NCI-H69 (cell line): ENCODE results near the gene OLFML2A.
"Not testable (repeated sequence)": the region's sequence is repeated elsewhere in the genome, so short reads cannot be mapped to it uniquely, and the experiment has no call there.

Source experiments
- DNase-seq: peaks from one replicate; lab custom pipeline; 2025; lab: John Stamatoyannopoulos, UW

OLFML2A gene

DNA sequence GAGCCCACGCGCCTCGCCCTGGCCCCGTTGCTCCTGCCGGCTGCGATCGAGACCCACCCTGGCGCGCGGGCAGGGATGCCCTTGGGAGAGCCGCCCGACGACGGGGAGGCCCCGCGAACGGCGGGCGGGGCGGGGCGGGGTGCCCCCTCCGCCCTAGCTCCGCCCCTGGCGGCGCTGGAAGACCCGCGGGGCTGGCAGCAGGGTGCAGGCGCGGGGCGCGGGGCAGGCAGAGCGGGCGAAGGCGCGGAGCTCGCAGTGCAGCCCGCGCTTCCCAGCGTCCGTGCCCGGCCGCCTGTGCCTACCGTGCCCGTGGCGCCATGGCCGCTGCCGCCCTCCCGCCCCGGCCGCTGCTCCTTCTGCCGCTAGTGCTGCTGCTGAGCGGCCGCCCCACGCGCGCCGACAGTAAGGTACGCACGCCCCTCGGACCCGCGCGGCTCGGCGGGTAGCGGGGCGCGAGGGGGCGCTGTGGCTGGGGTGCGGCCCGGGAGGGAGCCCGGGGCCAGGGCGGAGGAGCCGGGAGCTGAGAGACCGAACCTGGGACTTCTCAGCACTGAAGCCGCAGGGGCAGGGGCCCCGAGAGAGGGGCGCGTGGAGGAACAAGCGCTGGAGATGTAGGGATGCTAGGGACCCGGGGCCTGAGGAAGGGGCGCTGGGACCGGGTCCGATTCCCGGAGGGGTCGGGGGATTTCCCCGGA lies at the start of gene OLFML2A:
Gene OLFML2A, plus strand, starts transcription at position 180 of the 695 bp plus-strand sequence. Its CDS starts 138 bp downstream, at position 318.
- DNase-seq, result peak; percentile 80

GRCh38 chr9:124730772-124731171 lies 46.2 kb upstream of the OLFML2A start:
- no peak for DNase-seq

DNA sequence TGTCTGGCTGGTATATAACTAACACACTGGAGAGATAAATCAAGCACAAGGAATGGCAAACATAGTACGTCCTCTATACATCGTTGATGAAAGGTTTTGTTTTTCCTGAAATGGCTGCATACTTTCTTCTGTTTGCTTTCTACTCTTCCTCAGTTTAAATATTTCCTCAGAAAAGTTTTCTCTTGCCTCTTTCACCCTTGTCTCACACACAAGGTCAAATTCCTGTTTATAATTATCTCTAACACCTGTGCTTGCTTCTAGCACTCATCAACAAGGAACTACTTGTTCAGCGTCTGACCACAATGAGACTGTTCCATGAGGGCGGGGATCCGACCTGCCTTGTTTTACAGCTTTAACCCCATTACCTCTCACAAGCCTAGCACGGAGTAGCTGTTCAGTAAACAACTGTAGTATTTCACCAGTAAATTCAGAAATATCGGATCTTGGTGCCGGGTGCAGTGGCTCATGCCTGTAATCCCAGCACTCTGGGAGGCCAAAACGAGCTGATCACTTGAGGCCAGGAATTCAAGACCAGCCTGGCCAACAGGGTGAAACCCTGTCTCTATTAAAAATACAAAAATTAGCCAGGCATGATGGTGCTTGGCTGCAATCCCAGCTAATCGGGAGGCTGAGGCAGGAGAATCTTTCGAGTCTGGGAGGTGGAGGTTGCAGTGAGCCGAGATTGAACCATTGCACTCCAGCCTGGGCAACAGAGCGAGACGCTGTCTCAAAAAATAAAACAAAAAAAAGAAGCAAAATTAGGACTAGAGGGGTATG lies 42.8 kb upstream of the OLFML2A start:
- DNase-seq, result no peak

GRCh38 chr9:124734741-124735083 lies 42.2 kb upstream of the OLFML2A start:
- DNase-seq, result not testable (repeated sequence)

- no peak for DNase-seq
These were observed 41.8 kb upstream of the OLFML2A start for GRCh38 chr9:124735121-124735520.

DNA sequence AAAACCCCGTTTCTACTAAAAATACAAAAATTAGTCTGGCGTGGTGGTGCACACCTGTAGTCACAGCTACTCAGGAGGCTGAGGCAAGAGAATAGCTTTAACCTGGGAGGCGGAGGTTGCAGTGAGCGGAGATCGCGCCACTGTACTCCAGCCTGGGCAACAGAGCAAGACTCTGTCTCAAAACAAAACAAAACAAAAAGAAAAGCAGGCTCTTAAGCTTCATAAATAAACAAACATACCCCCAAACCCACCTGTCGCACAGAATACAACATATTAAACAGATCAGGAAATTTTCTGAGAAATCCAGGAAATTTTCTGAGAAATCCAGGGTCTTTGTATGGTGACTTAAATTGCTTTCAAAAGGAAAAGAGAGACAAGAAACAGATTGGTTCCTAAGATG lies 38.9 kb upstream of the OLFML2A start:
- not testable (repeated sequence) for DNase-seq

GRCh38 chr9:124739360-124739759 lies 37.6 kb upstream of the OLFML2A start:
- no peak for DNase-seq

DNA sequence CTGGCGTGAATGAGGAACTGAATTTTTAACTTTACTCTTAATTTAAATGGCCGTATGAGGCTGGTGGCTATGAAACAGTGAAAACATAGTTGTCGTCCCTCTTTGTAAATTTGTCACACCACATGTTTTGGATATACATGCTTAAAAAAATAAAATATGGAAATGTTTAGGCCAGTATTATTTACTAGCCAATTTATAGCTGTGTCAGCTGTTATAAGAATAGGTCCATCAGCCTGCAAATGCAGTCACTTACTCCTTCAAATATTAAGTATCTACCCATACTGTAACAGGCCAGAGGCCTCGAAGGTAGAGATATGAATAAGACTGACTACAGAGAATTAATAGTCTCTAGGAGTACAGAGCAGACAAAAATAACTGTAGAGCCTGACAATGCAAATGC lies 35.8 kb upstream of the OLFML2A start:
- DNase-seq, result no peak

DNA sequence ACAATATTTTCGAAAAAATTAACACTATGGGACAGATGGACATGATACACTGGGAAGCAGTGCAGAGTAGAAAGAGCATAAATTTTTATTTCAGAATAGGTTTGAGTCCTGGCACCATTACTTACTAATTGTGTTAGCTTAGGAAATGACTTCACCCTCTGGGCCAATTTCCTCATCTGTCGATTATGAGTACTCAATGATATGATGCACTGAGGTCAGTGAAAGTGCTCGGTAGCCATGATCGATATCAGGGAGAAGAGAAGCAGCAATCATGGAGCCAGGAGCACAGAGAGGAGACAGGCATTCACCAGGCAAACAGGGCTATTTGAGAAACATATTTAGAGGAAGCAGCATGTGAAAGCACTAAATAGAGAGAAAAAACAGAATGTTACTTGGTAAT lies 35.3 kb upstream of the OLFML2A start:
- no peak for DNase-seq

DNA sequence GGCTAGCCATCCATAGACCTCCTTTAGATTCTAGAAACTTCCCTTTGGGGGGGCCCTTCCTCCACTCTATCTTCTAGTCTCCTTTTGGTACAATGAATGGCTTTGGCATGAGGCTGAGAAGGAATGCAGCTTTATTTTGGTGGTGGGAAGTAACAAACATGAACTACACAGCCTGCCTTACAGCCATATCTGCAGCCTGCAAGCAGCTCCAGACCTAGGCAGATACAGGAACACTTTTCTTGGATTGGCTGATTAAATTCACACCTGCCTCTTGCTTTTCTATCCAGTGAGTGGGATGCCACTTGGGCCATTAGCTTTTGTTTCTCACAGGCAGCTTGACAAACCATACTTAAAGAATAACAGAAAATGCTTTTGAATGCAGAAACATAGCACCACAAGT lies 34.0 kb upstream of the OLFML2A start:
- DNase-seq, result no peak

- DNase-seq, result no peak
These were observed 33.1 kb upstream of the OLFML2A start for GRCh38 chr9:124743686-124744348.

DNA sequence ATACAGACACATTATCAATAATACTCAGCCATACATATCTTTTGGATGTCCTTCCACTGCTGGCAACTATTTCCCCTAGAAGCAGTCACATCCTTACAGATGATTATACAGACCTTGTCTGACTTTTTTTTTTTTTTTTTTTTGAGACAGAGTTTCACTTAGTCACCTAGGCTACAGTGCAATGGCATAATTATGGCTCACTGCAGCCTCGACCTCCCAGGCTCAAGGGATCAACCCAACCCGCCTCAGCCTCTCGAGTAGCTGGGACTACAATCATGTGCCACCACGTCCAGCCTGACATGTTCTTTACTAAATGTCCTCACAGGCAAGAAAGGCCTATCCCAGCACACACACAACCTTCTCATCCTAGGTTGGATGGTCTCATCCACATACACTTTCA lies 29.9 kb upstream of the OLFML2A start:
- DNase-seq, result peak; percentile 27

DNA sequence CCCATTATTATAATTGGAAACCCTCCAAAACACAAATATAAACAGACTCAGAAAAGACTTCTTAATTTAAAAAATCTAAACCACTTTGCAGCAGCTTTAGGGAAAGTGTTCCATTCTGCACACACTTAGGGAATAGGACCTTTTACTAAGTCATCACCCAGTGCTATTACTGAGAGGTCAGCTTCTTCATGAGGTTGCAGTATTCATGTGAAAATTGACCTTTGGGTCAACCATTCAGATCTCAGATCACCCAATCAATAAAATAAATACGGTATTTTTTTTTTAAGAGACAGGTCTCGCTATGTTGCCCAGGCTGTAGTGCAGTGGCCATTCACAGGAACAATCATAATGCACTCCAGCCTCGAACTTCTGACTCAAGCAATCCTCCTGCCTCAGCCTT lies 27.6 kb upstream of the OLFML2A start:
- no peak for DNase-seq

GRCh38 chr9:124749781-124750180 lies 27.2 kb upstream of the OLFML2A start:
- DNase-seq, result no peak

DNA sequence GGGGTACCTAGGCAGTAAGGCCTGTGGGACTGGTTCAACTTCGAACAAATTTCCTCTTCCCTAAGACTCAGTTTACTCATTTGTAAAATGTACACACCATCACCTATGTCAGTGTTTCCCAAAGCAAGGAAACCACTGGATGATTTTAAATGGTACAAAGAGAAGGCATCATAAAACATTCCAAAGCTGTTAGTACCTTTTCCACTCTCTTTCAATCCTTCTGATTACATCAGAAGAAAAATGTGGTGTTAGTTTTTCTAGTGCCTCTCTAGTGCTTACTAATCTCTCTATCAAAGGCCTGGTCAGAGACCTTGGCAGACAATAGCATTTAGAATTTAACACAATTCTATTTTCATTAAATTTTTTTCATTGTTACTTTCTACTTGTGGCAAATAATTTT lies 24.0 kb upstream of the OLFML2A start:
- no peak for DNase-seq

DNA sequence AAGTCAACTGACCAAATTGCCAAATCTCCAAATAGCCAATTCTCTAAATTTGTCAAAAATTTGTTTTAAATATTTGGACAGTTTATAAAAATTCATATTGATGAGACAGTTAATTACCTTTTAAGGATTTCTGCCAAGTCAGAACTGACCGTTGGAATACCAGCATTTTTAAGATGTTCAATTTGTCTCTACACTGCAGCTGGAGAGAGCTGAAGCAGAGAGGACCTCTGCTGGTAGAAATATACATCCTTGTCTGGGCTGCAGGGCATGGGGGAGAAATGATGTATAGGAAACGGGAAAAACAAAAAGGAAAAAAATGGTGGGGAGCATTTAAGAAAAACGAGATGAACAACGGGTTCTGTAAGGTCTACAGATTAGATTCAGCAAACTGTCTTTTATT lies 22.6 kb upstream of the OLFML2A start:
- DNase-seq, result peak; percentile 55

DNA sequence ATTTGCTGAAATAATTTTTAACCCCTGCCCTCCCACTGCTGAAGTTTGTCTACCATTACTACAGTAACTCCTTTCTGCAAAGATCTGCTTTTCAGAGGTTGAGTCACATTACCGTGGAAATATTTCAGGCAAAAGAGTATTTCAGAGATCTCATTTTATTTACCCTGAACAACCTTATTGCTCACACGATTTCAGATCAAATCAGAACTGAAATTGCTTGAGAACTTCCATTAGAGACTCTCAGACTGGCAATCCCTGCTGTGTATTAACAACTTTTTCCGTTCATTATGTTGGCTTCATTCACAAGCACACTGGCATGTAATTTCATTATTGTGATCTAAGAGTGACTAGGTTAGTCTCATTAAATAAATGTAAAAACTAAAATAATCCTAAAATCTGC lies 21.9 kb upstream of the OLFML2A start:
- DNase-seq, result no peak

- DNase-seq, result peak; percentile 26
These were observed 20.9 kb upstream of the OLFML2A start for GRCh38 chr9:124756011-124756410.

DNA sequence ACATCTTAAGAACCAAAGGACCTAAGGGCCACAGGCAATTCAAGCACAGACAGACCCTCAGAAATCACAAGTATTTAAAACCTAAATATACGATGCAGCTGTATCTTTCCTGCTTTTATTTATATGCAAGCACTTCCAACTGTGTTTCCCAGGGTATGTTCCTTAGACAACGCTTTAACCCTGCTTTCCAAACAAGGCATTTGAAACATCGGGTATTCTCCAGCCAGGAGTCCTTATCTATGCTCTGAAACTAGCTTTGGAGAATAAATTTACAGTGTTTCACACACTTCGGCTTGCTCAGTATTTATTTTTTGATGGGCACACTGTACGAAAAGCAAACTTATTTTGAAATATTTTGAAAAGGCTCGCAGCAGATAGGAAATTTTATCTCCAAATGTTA lies 19.3 kb upstream of the OLFML2A start:
- DNase-seq, result peak; percentile 17

GRCh38 chr9:124758061-124758460 lies 18.9 kb upstream of the OLFML2A start:
- DNase-seq, result peak; percentile 43

DNA sequence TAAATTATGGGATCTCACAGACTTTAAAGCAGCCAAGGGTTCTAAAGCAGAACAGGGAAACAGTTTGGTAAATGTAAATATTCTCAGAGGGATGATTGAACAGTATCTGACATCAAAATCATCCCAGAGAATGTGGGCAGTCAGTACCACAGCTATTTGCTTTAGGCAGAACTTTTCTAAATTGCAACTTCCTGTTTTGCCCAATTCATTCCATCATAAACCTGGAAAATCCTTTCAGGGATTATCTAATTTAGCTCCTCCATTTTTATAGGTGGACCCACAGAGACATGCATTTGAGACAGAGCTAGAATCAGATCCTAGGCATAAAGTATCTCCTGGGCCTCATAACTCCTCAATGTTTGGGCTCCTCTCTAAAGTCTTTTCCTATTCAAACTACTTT lies 18.2 kb upstream of the OLFML2A start:
- no peak for DNase-seq

- no peak for DNase-seq
These were observed 17.6 kb upstream of the OLFML2A start for GRCh38 chr9:124759327-124759726.

DNA sequence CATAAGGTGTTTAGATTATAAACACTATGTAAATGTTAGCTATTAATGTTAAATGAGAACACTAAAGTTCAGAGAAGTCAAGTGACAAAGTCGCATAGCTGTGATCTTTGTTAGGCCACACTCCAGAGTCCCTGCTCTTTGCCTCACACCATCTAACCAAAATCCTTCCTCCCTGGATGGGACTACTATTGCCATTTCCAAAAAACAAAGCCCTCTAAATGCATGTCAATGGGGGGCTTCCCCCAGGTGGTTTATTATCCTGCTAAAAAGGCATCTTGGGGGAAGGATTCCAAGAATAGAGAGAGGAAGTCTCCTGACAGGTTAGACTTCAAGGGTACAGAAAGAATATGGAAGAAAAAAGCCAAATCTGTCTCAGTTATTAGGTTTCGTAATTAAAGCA lies 16.2 kb upstream of the OLFML2A start:
- DNase-seq, result no peak
